ENCODE results near the gene GTPBP6. TPM values are rescaled to one million over a fixed set of nuclear protein-coding genes. Genes with fewer than 3 reads are reported as not detected.

Gene GTPBP6
- total RNA-seq, 6 experiments from 2014 or later, result 35.1 to 40.2 (median 37.4) TPM

- H3K27ac Mint-ChIP-seq, result no peak overlapping the region
- H3K4me1 Mint-ChIP-seq (ENCODE audit: low read depth), result no peaks in the 10 kb centered on the region
- peaks cover 2% of the 10 kb centered on the region; the same call in 1 of the 2 replicates for H3K9me3 Mint-ChIP-seq
- no peak for DNase-seq
- no peak overlapping the region for H3K4me3 Mint-ChIP-seq
- TF ChIP-seq CTCF (IDR thresholded peaks at IDR 0.05), result no peak
- H3K36me3 Mint-ChIP-seq (ENCODE audit: low read depth), result peaks cover 9% of the 10 kb centered on the region
- H3K27me3 Mint-ChIP-seq (ENCODE audit: insufficient read depth), result no peaks in the 10 kb centered on the region; the same call in 1 of the 2 replicates
These were observed 31.1 kb upstream of the GTPBP6 start for GRCh38 chrX:349702-350101.

- no peak for TF ChIP-seq CTCF (IDR thresholded peaks at IDR 0.05)
- Mint-ChIP-seq H3K4me3 (no peak overlapping the region), H3K4me1 (ENCODE audit: low read depth) (no peaks in the 10 kb centered on the region), H3K27me3 (ENCODE audit: insufficient read depth) (no peaks in the 10 kb centered on the region; the same call in 1 of the 2 replicates), H3K27ac (no peak overlapping the region; the same call in 1 of the 2 replicates), H3K36me3 (ENCODE audit: low read depth) (peaks cover 9% of the 10 kb centered on the region), H3K9me3 (peaks cover 4% of the 10 kb centered on the region; the same call in 1 of the 2 replicates)
- no peak for DNase-seq
These were observed 30.6 kb upstream of the GTPBP6 start for GRCh38 chrX:349196-349595.

GRCh38 chrX:348461-349117 is 30.0 kb upstream of the GTPBP6 start:
- DNase-seq, result no peak
- no peak for TF ChIP-seq CTCF (IDR thresholded peaks at IDR 0.05)
- peaks cover 9% of the 10 kb centered on the region for H3K36me3 Mint-ChIP-seq (ENCODE audit: low read depth)
- H3K27me3 Mint-ChIP-seq (ENCODE audit: insufficient read depth), result no peaks in the 10 kb centered on the region; the same call in 1 of the 2 replicates
- no peak overlapping the region for H3K27ac Mint-ChIP-seq
- peaks cover 4% of the 10 kb centered on the region; the same call in 1 of the 2 replicates for H3K9me3 Mint-ChIP-seq
- H3K4me3 Mint-ChIP-seq, result no peak overlapping the region
- H3K4me1 Mint-ChIP-seq (ENCODE audit: low read depth), result no peaks in the 10 kb centered on the region

- Mint-ChIP-seq H3K4me1 (ENCODE audit: low read depth) (no peaks in the 10 kb centered on the region), H3K27me3 (ENCODE audit: insufficient read depth) (no peaks in the 10 kb centered on the region; the same call in 1 of the 2 replicates), H3K4me3 (no peak overlapping the region), H3K36me3 (ENCODE audit: low read depth) (peaks cover 9% of the 10 kb centered on the region), H3K9me3 (peaks cover 4% of the 10 kb centered on the region; the same call in 1 of the 2 replicates), H3K27ac (no peak overlapping the region)
- no peak for DNase-seq
- TF ChIP-seq CTCF (IDR thresholded peaks at IDR 0.05), result no peak
These were observed 28.9 kb upstream of the GTPBP6 start for GRCh38 chrX:347351-348117.

GRCh38 chrX:346034-346813 is 27.6 kb upstream of the GTPBP6 start:
- DNase-seq, result no peak
- H3K27me3 Mint-ChIP-seq (ENCODE audit: insufficient read depth), result no peaks in the 10 kb centered on the region; the same call in 1 of the 2 replicates
- no peak overlapping the region for H3K4me3 Mint-ChIP-seq
- TF ChIP-seq CTCF (IDR thresholded peaks at IDR 0.05), result no peak
- H3K9me3 Mint-ChIP-seq, result peaks cover 12% of the 10 kb centered on the region
- H3K36me3 Mint-ChIP-seq (ENCODE audit: low read depth), result peaks cover 15% of the 10 kb centered on the region
- H3K27ac Mint-ChIP-seq, result no peak overlapping the region
- no peaks in the 10 kb centered on the region for H3K4me1 Mint-ChIP-seq (ENCODE audit: low read depth)

Measured in HFFc6 (cell line).